G401 (cell line): ENCODE data around the gene ASMTL. TPM values are rescaled to one million over a fixed set of nuclear protein-coding genes. Genes with fewer than 3 reads are reported as not detected.

Source experiments
- DNase-seq: peaks from one replicate; pipeline ENCODE4 v3.0.0-alpha.2; 2015; ENCODE audit warnings: low spot score
- in situ Hi-C: cut with HindIII; loops from 2 replicates; pipeline ENCODE4 v1.10.0; 2016; ENCODE audit warnings: low sequenced_read_pairs, mixed read lengths
- total RNA-seq: library from RNA; depleted of rRNA; stranded (reverse); fragments of >200 nt; shearing (Covaris generic); gene quantifications from 2 replicates; pipeline ENCODE4 v1.2.3, GENCODE V29; 2014

The ASMTL gene
- total RNA-seq, 1 experiment from 2014 or later, result 214 TPM

- no peak for DNase-seq
- in situ Hi-C loops, result no loop called here
Observed at GRCh38 chrX:1397441-1398270, 55.1 kb downstream of the ASMTL start.

DNA sequence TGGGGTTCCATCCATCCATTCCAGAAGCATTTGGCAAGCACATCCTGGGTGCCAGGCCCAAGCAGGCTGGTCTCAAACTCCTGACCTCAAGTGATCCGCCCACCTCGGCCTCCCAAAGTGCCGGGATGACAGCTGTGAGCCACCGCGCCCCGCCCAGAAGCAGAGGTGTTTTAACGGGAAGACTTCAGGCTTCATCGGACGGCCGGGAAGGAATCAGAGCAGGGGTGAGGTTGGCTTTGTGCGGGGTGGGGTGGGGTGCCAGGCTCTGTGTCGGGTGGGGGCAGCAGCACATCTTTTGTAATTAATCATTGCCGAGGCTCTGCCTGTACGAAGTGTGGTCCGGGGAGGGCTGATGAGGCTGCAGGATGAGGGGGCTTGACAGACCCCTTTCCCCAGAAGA is 55.7 kb downstream of the ASMTL start:
- no peak for DNase-seq
- in situ Hi-C loops, result no loop called here

- DNase-seq, result no peak
- in situ Hi-C loops, result no loop called here
Observed at GRCh38 chrX:1395646-1396216, 57.0 kb downstream of the ASMTL start.

GRCh38 chrX:1394731-1395501 is 57.8 kb downstream of the ASMTL start:
- no peak for DNase-seq
- in situ Hi-C loops, result no loop called here

GRCh38 chrX:1393871-1394615 is 58.7 kb downstream of the ASMTL start:
- in situ Hi-C loops, result no loop called here

GRCh38 chrX:1392376-1393068 is 60.2 kb downstream of the ASMTL start:
- peak; percentile 81 for DNase-seq
- in situ Hi-C loops, result no loop called here

More at GRCh38 chrX:1393871-1394615, 58.7 kb downstream of the ASMTL start:
- DNase-seq, result no peak

- peak; percentile 98 for DNase-seq
- in situ Hi-C loops, result no loop called here
Observed at GRCh38 chrX:1391707-1392375, 60.9 kb downstream of the ASMTL start, which contains the start of gene SLC25A6. Gene SLC25A6, minus strand, starts transcription at chrX:1392113. Its CDS starts 104 bp downstream, at chrX:1392009.

GRCh38 chrX:1391370-1391706 is 61.4 kb downstream of the ASMTL start:
- DNase-seq, result no peak
- in situ Hi-C loops, result no loop called here

DNA sequence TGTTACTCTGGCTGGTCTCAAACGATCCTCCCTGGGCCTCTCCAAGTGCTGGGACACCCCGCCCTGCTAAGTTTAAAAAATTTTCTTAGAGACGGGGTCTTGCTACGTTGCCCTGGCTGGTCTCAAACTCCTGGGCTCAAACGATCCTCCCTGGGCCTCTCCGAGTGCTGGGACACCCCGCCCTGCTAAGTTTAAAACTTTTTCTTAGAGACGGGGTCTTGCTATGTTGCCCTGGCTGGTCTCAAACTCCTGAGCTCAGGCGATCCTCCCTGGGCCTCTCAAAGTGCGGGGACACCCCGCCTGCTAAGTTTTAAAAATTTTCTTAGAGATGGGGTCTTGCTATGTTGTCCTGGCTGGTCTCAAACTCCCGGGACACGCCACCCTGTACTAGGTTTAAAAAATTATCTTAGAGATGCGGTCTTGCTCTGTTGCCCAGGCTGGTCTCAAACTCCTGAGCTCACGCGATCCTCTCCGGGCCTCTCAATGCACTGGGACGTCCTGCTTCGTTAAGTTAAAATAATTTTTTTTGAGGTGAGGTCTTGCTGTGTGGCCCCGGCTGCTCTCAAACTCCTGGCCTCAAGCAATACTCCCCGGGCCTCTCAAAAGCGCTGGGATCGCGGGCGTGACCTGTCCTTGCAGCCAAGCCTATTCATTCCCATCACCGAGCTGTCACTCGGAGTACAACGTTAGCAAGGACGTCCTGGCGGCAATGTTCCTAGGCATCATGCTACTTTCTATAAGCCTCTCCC is 61.9 kb downstream of the ASMTL start:
- in situ Hi-C loops, result no loop called here
- DNase-seq, result no peak

- no peak for DNase-seq
- in situ Hi-C loops, result no loop called here
Observed at GRCh38 chrX:1389993-1390285, 62.8 kb downstream of the ASMTL start.

GRCh38 chrX:1389181-1389992 is 63.3 kb downstream of the ASMTL start:
- no peak for DNase-seq
- in situ Hi-C loops, result no loop called here

GRCh38 chrX:1388651-1389050 is 64.1 kb downstream of the ASMTL start:
- in situ Hi-C loops, result no loop called here
- no peak for DNase-seq

- DNase-seq, result no peak
- in situ Hi-C loops, result no loop called here
Observed at GRCh38 chrX:1387141-1387776, 65.5 kb downstream of the ASMTL start.

- in situ Hi-C loops, result no loop called here
- no peak for DNase-seq
Observed at GRCh38 chrX:1386338-1387127, 66.2 kb downstream of the ASMTL start.

GRCh38 chrX:1385253-1386223 is 67.2 kb downstream of the ASMTL start:
- in situ Hi-C loops, result no loop called here
- no peak for DNase-seq
